Stimulated activated CD4-positive, alpha-beta T cell treated with anti-CD3 and anti-CD28 coated beads, Interleukin-15, amount 100 ng/mL, for 48 hours (primary cell): ENCODE data around the gene IST1.
"Not testable (repeated sequence)": the region's sequence is repeated elsewhere in the genome, so short reads cannot be mapped to it uniquely, and the experiment has no call there.

Source experiments
- DNase-seq, 2 donors: peaks; one replicate each; pipeline ENCODE4 v3.0.0-alpha.2; 2020; ENCODE audit warnings: low read depth in 2 of 2

IST1 gene

GRCh38 chr16:71894921-71895678, at the start of gene IST1:
Gene IST1, plus strand, starts transcription at chr16:71895531. Its CDS starts 20,110 bp downstream, at chr16:71915641.
- DNase-seq = peak; percentile 97 to 98

- DNase-seq = peak; percentile 84 to 89
Observed at GRCh38 chr16:71845639-71846430, 49.5 kb upstream of the IST1 start, which contains the start of gene ATXN1L. Gene ATXN1L, plus strand, starts transcription at chr16:71845976. Its CDS starts 3,765 bp downstream, at chr16:71849741.

GRCh38 chr16:71846431-71846830, 48.9 kb upstream of the IST1 start:
- DNase-seq = no peak

GRCh38 chr16:71847096-71847495, 48.2 kb upstream of the IST1 start:
- no peak for DNase-seq

- DNase-seq = no peak
Observed at GRCh38 chr16:71848622-71849021, 46.7 kb upstream of the IST1 start.

DNA sequence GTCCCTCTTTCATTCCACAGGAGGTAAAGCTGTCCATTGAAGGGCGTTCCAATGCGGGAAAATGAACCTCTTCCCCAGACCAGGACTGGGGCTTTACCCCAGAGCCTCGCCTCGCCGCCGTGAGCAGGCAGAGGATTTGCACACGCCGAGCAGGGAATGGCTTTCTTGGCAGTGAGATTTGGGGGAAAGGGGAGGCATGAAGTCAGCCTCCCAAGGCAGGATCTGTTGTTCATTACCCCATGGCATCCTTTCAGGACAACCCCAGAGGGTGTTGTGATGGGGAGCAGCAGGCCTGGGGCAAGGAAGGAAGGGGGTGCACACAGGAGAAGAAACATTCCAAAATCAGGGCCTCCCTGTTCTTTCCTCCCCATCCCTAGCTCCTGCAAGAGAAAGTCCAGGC, 43.6 kb upstream of the IST1 start:
- no peak for DNase-seq

DNA sequence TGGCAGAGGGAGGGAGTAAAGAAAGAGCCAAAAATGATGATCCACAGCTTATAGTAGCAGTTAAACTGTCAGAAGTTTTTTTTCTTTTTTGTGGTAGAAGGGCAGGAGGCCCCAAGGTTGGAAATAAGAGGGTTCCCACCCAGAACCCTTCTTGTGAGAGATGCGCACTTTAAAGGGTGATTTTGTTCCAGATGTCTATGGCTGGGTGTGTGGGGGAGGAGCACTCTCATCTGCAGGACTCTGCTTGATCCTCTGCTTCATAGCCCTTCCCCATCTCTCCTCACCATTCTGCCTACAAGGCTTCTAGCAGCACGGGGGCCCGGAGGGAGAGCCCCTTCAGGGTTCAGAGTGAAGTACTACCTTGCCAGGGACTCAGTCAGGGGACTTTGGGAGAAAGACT, 43.2 kb upstream of the IST1 start:
- no peak for DNase-seq

DNA sequence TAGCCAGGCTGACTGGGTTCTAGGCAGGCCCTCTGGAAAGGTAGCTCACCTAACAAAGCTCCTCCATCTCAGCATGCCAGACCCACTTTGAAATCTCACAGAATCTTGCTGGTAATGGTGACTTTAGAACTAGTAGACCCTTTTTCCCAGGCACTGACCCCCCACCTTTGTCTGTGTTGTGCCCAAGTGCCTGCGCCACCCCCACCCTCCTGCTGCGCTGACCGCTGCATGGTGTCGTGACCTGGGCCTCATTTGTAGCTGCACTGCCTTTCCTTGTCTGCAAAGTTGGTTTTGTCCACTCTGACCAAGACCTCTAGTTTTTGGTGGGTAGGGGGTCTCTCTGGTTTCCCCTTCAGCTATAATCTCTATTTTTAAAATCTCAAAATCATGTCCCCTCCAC, 42.8 kb upstream of the IST1 start:
- DNase-seq = no peak

- DNase-seq = no peak
Observed at GRCh38 chr16:71853413-71853812, 41.9 kb upstream of the IST1 start.

GRCh38 chr16:71854369-71854948, 40.9 kb upstream of the IST1 start:
- DNase-seq = no peak

DNA sequence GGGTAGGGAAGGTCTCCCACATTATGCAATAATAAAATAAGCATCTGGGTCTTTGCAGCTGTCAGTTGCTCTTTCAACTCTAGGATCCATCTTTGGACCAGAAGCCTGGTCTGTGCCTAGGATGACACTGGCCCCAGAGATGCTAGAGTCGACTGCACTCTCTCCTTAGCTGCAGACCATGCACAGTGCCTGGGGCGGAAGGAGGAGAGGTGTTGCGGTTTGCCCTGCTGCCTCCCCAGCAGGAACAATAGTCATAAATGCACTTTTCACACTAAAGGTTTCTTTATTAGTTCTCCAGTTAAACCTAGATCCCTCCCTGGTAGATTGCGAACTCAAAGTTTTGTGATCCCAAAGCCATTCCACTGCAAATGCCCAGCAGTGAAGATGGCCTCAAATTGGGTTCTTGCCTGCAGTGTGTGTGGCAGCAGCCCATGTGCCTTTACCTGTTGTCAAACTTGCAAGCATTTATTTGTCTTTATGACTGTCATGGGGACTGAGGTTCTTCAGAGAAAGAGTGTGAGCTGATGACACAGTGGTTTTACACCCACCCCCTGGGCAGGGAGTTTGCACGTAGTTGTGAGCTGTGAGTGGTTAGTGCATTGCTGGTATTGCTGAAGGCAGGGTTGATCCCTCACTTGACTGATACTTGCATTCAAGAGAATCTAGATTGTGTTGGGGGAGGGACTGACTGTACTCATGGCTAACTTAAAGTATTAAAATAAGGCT, 39.2 kb upstream of the IST1 start:
- DNase-seq = no peak

GRCh38 chr16:71859762-71860521, 35.4 kb upstream of the IST1 start:
- DNase-seq = no peak

- DNase-seq = no peak
Observed at GRCh38 chr16:71863995-71864394, 31.3 kb upstream of the IST1 start.

DNA sequence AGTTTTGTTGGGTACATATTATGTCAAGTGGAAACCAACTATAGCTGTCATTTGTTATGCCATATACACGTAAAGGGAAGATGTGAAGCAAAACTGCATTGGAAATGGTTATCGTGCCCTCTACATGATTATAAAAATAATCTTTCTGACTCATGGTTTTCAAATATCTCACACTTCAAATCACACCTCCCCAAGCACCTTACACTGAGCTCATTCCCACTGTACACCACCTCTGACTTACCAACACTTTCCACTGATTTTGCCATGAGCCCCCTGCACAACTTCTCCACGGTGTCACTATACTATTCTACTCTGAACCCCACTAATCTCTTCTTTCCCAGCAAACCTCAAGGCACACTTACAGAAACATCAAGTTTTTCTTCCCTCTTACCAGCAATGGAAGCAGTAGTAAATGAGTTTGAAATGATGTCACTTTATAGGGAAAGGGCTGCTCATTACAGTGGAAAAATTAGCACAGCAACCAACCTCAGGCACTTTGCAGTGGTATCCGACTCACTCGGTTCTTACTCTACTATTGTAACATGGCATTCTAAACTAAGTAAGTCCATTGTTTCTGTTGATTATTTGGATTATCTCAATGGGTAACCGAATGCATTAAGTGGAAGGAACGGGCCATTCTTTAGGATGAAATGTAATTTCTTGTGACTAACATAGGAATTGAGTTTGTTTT, 30.0 kb upstream of the IST1 start:
- no peak for DNase-seq

DNA sequence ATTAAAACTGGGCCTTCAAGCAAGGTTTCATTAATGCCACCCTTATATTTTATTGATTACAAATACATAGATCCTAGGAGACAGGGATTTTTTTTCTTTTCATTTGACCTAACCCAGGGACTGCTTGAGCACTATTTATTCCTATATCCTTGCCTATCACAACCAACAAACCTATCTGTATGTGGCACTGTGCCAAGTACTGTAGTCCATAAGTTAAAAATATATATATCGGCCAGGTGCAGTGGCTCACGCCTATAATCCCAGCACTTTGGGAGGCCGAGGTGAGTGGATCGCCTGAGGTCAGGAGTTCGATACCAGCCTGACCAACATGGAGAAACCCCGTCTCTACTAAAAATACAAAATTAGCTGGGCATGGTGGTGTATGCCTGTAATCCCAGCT, 28.2 kb upstream of the IST1 start:
- not testable (repeated sequence) for DNase-seq

DNA sequence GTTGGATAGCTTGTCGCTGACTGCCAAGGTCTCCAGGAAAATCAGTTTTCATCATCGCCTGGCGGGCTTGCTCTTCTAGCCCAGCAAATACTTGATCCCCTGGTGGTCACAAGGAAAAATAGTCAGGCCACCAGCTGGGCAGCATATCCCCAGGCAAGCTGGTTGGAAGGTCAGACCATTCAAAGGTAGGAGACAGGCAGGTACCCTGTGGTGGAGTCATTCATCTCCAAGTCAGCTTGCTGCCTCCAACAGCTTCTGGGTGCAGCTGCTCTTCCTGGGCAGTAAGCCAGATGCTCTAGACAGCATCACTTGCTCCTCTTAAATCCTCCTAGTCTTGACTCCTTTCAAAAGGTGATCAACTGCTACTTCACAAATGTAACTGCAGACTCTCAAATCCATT, 27.4 kb upstream of the IST1 start:
- DNase-seq = no peak

- DNase-seq = no peak
Observed at GRCh38 chr16:71869089-71869488, 26.2 kb upstream of the IST1 start.

DNA sequence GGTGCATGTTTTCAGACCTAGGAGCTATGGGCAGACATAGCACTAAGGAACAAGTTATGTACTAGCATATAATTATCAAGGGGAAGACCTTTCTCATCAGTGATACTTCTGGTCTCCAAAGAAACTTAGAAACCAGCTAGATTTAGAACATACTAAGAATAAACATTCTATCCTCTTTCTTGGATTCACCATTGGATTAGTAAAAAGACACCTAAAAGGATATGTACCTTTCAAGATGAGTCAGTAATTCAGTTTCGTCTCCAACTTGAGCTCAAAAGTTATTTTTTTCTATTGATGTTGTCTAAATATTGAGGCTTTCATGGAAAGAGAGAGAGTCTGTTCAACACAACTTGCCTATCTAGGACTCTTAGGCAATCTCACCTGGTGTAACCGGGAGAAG, 24.5 kb upstream of the IST1 start:
- DNase-seq = no peak

- DNase-seq = no peak
Observed at GRCh38 chr16:71873199-71873598, 22.1 kb upstream of the IST1 start.

DNA sequence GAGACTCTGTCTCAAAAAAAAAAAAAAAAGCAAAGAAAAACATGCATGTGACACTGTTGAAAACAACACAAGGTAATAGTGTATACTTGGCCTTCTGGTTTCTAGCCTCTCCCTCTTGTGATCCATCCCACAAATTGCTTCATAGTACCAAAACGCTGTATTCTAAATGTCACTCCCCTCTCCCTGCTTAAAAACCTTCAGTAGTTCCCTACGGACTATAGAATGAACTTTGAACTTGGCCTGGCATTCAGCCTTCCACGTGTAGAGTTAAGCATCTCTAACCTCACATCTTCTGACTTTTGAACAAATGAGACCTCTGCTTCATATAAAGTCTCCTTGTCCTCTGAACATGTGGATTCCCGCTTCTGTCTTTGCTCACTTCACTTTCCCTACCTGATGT, 16.4 kb upstream of the IST1 start:
- no peak for DNase-seq

GRCh38 chr16:71880176-71880575, 15.2 kb upstream of the IST1 start:
- DNase-seq = no peak
